IPS-15b (cell line): ENCODE data around the gene EXPH5.

Experiments used
- H3K27me3 ChIP-seq: one replicate; pipeline ENCODE4 v1.6.1; 2013; ENCODE audit warnings: low read length; ENCODE audit not compliant: control insufficient read depth, insufficient read depth
- H3K36me3 ChIP-seq: one replicate; pipeline ENCODE4 v1.6.1; 2013; ENCODE audit warnings: low read length; ENCODE audit not compliant: control insufficient read depth, insufficient read depth
- H3K4me1 ChIP-seq: one replicate; pipeline ENCODE4 v1.6.1; 2013; ENCODE audit warnings: mild to moderate bottlenecking, low read length; ENCODE audit not compliant: control insufficient read depth, insufficient read depth
- H3K4me3 ChIP-seq: one replicate; pipeline ENCODE4 v1.5.1; 2013; ENCODE audit warnings: low read depth, low read length
- H3K9ac ChIP-seq: one replicate; pipeline ENCODE4 v1.6.1; 2013; ENCODE audit warnings: low read depth, mild to moderate bottlenecking, low read length
- H3K9me3 ChIP-seq: one replicate; pipeline ENCODE4 v1.6.1; 2013; ENCODE audit warnings: mild to moderate bottlenecking, low read length; ENCODE audit not compliant: control insufficient read depth, insufficient read depth

EXPH5 gene

DNA sequence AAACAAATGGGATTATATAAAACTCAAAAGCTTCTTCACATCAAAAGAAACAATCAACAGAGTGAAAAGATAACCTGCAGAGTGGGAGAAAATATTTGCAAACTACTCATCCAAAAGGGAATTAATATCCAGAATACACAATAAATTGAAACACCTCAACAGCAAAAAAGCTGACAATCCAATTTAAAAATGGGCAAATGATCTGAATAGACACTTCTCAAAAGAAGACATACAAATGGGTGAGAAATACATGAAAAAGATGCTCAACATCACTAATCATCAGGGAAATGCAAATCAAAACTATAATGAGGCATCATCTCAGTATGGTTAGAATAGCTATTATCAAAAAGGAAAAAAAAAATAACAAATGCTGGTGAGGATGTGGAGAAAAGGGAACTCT lies 13.5 kb downstream of the EXPH5 start:
- no peaks in the 10 kb centered on the region for H3K27me3 ChIP-seq
- no peak overlapping the region for H3K4me3 ChIP-seq
- H3K4me1 ChIP-seq = no peaks in the 10 kb centered on the region
- no peaks in the 10 kb centered on the region for H3K9me3 ChIP-seq
- no peak overlapping the region for H3K9ac ChIP-seq
- H3K36me3 ChIP-seq = no peaks in the 10 kb centered on the region

DNA sequence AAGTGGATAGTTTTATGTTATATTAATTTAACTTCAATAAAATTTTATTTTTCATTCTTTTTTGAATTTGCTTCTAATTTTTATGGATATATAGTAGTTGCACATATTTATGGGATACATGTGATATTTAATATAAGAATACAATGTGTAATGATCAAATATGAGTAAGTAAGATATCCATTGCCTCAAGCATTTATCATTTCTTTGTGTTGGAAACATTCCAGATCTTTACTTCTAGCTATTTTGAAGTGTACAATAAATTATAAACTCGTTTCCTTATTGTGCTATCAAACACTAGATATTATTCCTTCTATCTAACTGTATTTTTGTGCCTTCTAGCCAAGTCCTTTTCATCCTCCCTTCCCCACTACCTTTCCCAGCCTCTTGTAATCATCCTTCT lies 17.0 kb downstream of the EXPH5 start:
- Histone ChIP-seq H3K36me3 (no peaks in the 10 kb centered on the region), H3K9me3 (no peaks in the 10 kb centered on the region), H3K9ac (no peak overlapping the region), H3K4me3 (no peak overlapping the region), H3K4me1 (peaks cover 2% of the 10 kb centered on the region), H3K27me3 (no peaks in the 10 kb centered on the region)

DNA sequence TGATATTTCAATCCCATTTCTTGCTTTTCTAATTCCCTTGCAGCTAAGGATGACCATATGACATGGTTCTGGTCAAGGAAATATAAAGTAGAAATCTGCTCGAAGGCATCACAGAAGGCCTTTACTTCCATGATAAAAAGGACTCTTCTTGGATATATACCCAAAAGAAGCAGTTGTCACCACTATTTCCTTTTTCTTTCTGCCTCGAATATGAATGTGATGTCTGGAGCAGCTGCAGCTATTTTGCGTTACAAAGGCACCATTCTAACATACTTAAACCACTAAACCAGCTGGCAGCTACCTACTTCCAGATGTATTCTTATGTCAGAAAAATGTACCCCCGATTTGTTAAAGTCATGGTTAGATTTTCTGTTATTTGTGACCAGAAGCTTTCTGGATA lies 18.9 kb downstream of the EXPH5 start:
- Histone ChIP-seq H3K36me3 (peaks cover 2% of the 10 kb centered on the region), H3K4me3 (no peak overlapping the region), H3K9ac (no peak overlapping the region), H3K27me3 (no peaks in the 10 kb centered on the region), H3K4me1 (peaks cover 2% of the 10 kb centered on the region), H3K9me3 (no peaks in the 10 kb centered on the region)

DNA sequence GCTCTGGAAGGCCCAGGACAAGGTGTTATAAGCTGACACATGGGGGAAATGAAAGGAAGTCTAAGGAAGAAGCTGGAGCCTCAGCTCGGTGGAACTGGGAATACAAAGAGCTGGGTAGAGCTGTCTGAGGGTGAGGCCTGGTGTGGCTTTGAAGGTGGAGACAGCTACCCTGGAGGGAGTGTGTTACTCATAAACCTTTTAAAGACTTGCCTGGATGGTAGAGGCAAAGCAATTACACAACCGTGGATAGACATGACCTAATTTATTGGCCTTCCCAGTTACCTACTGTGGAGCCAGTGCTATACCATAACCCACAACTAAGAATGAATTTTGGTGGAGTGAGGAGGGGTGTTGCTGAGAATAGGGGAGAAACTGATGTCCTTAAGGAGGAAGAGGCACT lies 22.6 kb downstream of the EXPH5 start:
- Histone ChIP-seq H3K36me3 (peaks cover 2% of the 10 kb centered on the region), H3K27me3 (no peaks in the 10 kb centered on the region), H3K9ac (no peak overlapping the region), H3K4me1 (peaks cover 2% of the 10 kb centered on the region), H3K9me3 (no peaks in the 10 kb centered on the region), H3K4me3 (no peak overlapping the region)

GRCh38 chr11:108569896-108570295 lies 23.7 kb downstream of the EXPH5 start:
- H3K27me3 ChIP-seq = no peaks in the 10 kb centered on the region
- H3K4me1 ChIP-seq = peaks cover 2% of the 10 kb centered on the region
- peaks cover 2% of the 10 kb centered on the region for H3K36me3 ChIP-seq
- H3K9me3 ChIP-seq = no peaks in the 10 kb centered on the region
- no peak overlapping the region for H3K9ac ChIP-seq
- no peak overlapping the region for H3K4me3 ChIP-seq

DNA sequence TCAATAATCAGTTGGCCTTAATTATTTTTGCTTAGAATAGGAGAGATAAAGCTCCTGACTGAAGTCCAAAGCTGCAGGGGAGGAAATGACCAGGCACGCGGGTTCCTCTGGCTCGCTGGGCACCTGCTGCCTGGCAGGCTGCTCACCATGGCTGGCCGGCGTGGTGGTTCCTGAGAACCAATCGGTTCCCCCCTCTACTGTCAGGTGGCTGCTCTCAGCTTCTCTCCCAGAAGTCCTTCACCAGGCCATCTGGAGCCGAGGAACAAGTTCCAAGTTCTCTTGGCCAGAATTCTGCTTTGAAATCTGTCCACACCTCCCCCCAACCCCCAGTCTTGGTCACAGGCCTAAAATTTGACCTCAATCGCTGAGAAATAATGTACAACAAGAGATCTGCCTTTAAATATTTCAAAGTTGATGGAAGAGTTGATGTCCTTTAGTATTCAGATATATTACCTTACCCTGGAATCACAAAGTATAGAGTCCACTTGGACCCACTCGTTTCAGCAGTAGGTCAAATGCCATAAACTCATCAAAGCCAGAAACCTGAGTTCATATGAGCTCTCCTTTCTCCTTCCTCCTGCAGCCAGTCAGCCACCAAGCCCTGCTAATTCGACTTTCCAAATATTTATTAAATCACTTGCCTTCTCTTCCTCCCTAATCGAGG lies 25.2 kb downstream of the EXPH5 start:
- Histone ChIP-seq H3K9me3 (no peaks in the 10 kb centered on the region), H3K4me3 (no peak overlapping the region), H3K27me3 (no peaks in the 10 kb centered on the region), H3K4me1 (no peaks in the 10 kb centered on the region), H3K36me3 (peaks cover 2% of the 10 kb centered on the region), H3K9ac (no peak overlapping the region)

DNA sequence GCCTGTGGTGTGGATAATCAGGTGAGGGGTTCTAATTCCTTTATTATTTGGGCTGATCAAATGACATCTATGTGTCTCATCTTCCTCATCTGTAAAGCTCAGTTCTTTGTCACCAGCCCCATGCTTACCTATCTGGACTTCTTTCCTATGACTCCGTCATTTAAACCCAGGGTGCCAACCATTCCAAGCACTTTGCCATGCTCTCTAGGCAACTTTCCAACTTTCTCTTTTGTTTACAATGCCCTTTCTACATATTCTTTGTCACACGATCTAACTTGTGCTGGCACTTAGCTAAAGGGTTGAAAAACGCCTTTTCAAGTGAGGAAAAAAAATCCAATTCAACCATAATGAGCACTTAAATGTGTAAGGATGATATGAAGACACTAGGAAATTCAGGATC lies 27.9 kb downstream of the EXPH5 start:
- Histone ChIP-seq H3K27me3 (no peaks in the 10 kb centered on the region), H3K4me3 (no peak overlapping the region), H3K36me3 (peaks cover 2% of the 10 kb centered on the region), H3K9me3 (no peaks in the 10 kb centered on the region), H3K9ac (no peak overlapping the region), H3K4me1 (no peaks in the 10 kb centered on the region)

DNA sequence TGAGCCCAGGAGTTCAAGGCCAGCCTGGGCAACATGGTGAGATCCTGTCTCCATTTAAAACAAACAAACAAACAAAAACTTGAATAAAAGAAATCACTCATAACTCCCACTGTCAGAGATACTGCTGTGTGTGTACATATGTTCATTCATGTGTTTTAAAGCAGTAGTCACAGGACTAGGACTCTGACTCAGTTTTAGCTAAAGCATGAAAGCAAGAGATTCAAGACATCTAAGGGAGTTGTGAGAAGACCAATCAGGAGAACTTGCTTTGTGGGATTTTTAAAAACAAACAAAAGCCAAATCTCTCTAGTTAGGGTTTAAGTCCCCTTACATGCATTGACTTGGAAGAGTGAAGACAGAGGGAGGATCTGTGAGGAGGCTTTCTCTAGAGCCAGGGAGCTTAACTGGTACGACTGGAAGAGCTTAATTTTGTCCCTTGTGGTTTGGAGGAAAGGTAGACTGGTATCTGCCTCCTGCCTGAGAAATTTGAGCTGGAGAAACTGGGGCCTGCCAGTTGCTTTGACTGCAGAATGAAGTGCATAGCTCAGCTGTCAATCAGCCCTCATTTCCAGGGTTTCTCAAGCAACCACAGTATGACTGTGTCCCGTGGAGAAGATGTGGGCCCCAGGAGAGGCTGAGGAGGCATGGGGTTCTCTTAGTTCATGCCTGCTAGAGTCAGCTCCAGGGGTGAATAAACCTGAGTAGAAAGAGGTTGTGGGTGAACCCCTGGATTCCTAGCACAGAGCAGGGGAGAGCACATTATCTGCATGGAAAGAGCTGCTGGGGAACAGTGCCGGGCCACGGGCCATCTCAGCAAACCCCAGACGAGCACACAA lies 30.6 kb downstream of the EXPH5 start:
- H3K9ac ChIP-seq = no peak overlapping the region
- H3K9me3 ChIP-seq = no peaks in the 10 kb centered on the region

GRCh38 chr11:108561535-108561991 lies 32.0 kb downstream of the EXPH5 start:
- Histone ChIP-seq H3K9ac (no peak overlapping the region), H3K9me3 (no peaks in the 10 kb centered on the region), H3K27me3 (no peaks in the 10 kb centered on the region), H3K4me3 (no peak overlapping the region), H3K4me1 (no peaks in the 10 kb centered on the region), H3K36me3 (no peaks in the 10 kb centered on the region)

More for the DNA sequence above, 30.6 kb downstream of the EXPH5 start:
- H3K4me1 ChIP-seq = no peaks in the 10 kb centered on the region
- no peaks in the 10 kb centered on the region for H3K36me3 ChIP-seq
- no peaks in the 10 kb centered on the region for H3K27me3 ChIP-seq
- no peak overlapping the region for H3K4me3 ChIP-seq

GRCh38 chr11:108559904-108560303 lies 33.7 kb downstream of the EXPH5 start:
- no peak overlapping the region for H3K9ac ChIP-seq
- no peaks in the 10 kb centered on the region for H3K36me3 ChIP-seq

DNA sequence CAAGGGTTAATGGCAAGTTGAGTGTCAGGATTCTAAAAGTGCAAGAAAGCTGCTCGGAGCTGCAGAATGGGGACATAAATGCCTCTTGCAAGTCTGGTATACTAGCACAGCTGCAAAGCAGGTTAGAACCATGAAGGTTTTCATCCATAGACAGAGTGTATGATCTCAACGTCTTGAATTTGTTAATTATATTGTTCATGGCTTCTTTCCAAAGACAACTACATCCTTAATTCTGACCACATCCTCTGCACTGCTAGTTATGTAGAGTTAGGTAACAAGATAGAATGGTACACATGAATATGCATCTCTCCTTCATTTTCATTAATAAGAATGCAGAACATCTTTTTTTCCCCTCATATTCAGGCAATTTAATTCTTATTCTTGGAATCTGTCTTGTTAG lies 34.2 kb downstream of the EXPH5 start:
- Histone ChIP-seq H3K9ac (no peak overlapping the region), H3K36me3 (no peaks in the 10 kb centered on the region), H3K4me1 (no peaks in the 10 kb centered on the region), H3K27me3 (no peaks in the 10 kb centered on the region), H3K9me3 (no peaks in the 10 kb centered on the region), H3K4me3 (no peak overlapping the region)

More at GRCh38 chr11:108559904-108560303, 33.7 kb downstream of the EXPH5 start:
- no peaks in the 10 kb centered on the region for H3K27me3 ChIP-seq
- no peaks in the 10 kb centered on the region for H3K4me1 ChIP-seq
- H3K4me3 ChIP-seq = no peak overlapping the region
- H3K9me3 ChIP-seq = no peaks in the 10 kb centered on the region

DNA sequence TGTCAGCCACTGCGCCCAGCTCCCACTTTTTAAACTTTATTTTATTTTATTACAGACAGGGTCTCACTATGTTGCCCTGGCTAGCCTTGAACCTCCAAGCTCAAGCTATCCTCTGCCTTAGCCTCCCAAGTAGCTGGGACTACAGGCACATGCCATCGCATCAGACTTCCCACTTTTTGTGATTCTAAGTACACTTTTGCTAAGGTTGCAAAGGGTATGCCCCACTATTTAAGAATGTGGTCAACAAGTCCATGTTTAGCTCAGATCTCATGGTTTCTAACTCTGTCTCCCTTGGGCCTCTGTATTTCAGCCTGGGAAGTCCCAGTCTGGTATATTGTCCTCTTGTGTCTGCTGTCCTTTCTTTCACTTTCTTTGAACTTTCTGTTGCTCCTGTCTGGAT lies 35.3 kb downstream of the EXPH5 start:
- Histone ChIP-seq H3K9ac (no peak overlapping the region), H3K27me3 (no peaks in the 10 kb centered on the region), H3K9me3 (no peaks in the 10 kb centered on the region), H3K4me1 (no peaks in the 10 kb centered on the region), H3K4me3 (no peak overlapping the region), H3K36me3 (no peaks in the 10 kb centered on the region)
